ENCODE results near the gene RBM39. TPM values are rescaled to one million over a fixed set of nuclear protein-coding genes. Genes with fewer than 3 reads are reported as not detected.
A peak's percentile ranks its signal among the peaks of the same experiment; 100 is the strongest.
"Not testable (repeated sequence)": the region's sequence is repeated elsewhere in the genome, so short reads cannot be mapped to it uniquely, and the experiment has no call there.

The RBM39 gene
- total and polyA plus RNA-seq, 2 of the 8 experiments (the other 6 are each of a cell fraction or from before 2014, with no cell fraction given): 78.0 to 219 TPM

DNA sequence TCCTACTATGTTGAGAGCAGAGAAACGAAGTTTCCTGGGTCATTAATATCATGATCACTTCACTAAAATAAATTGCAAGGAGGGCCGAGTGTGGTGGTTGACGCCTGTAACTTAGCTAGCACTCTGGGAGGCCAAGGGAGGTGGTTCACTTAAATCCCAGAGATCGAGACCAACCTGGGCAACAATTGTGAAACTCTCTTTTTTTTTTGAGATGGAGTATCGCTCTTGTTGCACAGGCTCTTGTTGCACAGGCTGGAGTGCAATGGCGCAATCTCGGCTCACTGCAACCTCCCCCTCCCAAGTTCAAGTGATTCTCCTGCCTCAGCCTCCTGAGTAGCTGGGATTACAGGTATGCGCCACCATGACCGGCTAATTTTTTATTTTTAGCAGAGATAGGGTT lies 28.9 kb downstream of the RBM39 start:
- not testable (repeated sequence) for H3K4me2 ChIP-seq (ENCODE audit: insufficient read depth in 1 of 2, low read depth in 2 of 2, low read length in 2 of 2); H3K23ac ChIP-seq (ENCODE audit: insufficient read length); H3K18ac ChIP-seq (ENCODE audit: extremely low read depth, low read length); H3K27me3 ChIP-seq (replicated peaks in 1 of 4; ENCODE audit: control insufficient read depth in 3 of 4, extremely low read depth in 1 of 4, insufficient read depth in 3 of 4, low read length in 3 of 4); H3K14ac ChIP-seq (ENCODE audit: insufficient read length); H3K4me3 ChIP-seq (ENCODE audit: extremely low read depth in 1 of 4, insufficient read depth in 2 of 4, low read depth in 3 of 4, low read length in 4 of 4); H3K56ac ChIP-seq (replicated peaks; ENCODE audit: insufficient read length, low read depth, low read length); FAIRE-seq; H4K8ac ChIP-seq (ENCODE audit: extremely low read depth, insufficient read depth, low read length); H2BK12ac ChIP-seq (ENCODE audit: low read depth, low read length); H2AK5ac ChIP-seq (ENCODE audit: low read depth, low read length); H2AFZ ChIP-seq (ENCODE audit: low read length); H3K4me1 ChIP-seq (replicated peaks in 1 of 4; ENCODE audit: control insufficient read depth in 3 of 4, insufficient read depth in 4 of 4, low read length in 3 of 4); H3K9ac ChIP-seq (replicated peaks in 1 of 4; ENCODE audit: extremely low read depth in 1 of 4, low read depth in 3 of 4, low read length in 3 of 4); H3K27ac ChIP-seq (ENCODE audit: low read depth, low read length); H2BK5ac ChIP-seq (ENCODE audit: low read depth, low read length); H2BK120ac ChIP-seq (replicated peaks; ENCODE audit: low read depth, low read length); H3K9me3 ChIP-seq (ENCODE audit: insufficient read depth in 2 of 2, low read depth in 1 of 2, low read length in 1 of 2); H4K91ac ChIP-seq (replicated peaks; ENCODE audit: insufficient read length, low read length); H3K23me2 ChIP-seq (ENCODE audit: low read depth, low read length); H3K4ac ChIP-seq (replicated peaks; ENCODE audit: insufficient read length, low read depth, low read length); H2BK15ac ChIP-seq (ENCODE audit: low read length); H3K79me1 ChIP-seq (ENCODE audit: low read depth, low read length); H4K5ac ChIP-seq (ENCODE audit: insufficient read length, low read depth, low read length); H2BK20ac ChIP-seq (ENCODE audit: low read length); H4K20me1 ChIP-seq (replicated peaks in 1 of 2; ENCODE audit: control insufficient read depth in 1 of 2, insufficient read depth in 2 of 2, low read length in 2 of 2)
- Histone ChIP-seq H3K79me2 (ENCODE audit: control insufficient read depth in 1 of 2, insufficient read depth in 2 of 2, low read length in 2 of 2) (peaks cover 0 to 62% of the 10 kb centered on the region in 2 experiments; a peak in 2 of 4 replicates), H3K36me3 (ENCODE audit: control insufficient read depth in 2 of 4, insufficient read depth in 4 of 4, low read length in 3 of 4) (peaks cover 25 to 99% (median 84%) of the 10 kb centered on the region in 4 experiments)
- WGBS, 2 experiments (ENCODE audit: extremely low coverage in 1 of 2, insufficient coverage in 1 of 2, insufficient read length in 1 of 2, insufficient replicate concordance in 2 of 2, low coverage in 1 of 2, low lambda C conversion rate in 2 of 2, missing lambda C conversion rate in 1 of 2): 97% methylated on average over 9 of the region's 9 CpGs; no CpG with 5 or more reads in 1 of the 2 experiments
- ChIA-PET POLR2A (ENCODE audit: partially characterized antibody) (interaction anchor here (1.1 to 45.3 kb wide), 4 partner anchors 5 to 55 kb away, joined by 3 to 2341 read pairs (median 1172); partner anchors contain the start of genes NFS1, RBM39 and ROMO1), CTCF (ENCODE audit: partially characterized antibody) (interaction anchor here (1.0 to 1.2 kb wide), 2 partner anchors 12 to 29 kb away, joined by 3 to 4 read pairs; partner anchors contain the start of gene RBM39)
- DNase-seq (ENCODE audit: low read depth in 1 of 2, low spot score in 2 of 2): peak in 1 of 2 experiments; percentile 38
